C4-2B (cell line): ENCODE results near the gene FYCO1.

Source experiments
- CTCF ChIP-seq: fragments of 450-650 bp; conservative IDR thresholded peaks from 2 replicates; pipeline ENCODE4 v1.5.1; 2017; ENCODE audit warnings: mild to moderate bottlenecking
- ZFX ChIP-seq: fragments of 450-650 bp; IDR thresholded peaks from 2 replicates; pipeline ENCODE4 v1.6.1; 2017

- TF ChIP-seq CTCF (no peak), ZFX (no peak)
Observed at GRCh38 chr3:45981346-45982074, 14.1 kb downstream of the FYCO1 start.
